ENCODE data around the gene MIXL1. TPM values are rescaled to one million over a fixed set of nuclear protein-coding genes. Genes with fewer than 3 reads are reported as not detected.

Gene MIXL1
- total RNA-seq = not detected

DNA sequence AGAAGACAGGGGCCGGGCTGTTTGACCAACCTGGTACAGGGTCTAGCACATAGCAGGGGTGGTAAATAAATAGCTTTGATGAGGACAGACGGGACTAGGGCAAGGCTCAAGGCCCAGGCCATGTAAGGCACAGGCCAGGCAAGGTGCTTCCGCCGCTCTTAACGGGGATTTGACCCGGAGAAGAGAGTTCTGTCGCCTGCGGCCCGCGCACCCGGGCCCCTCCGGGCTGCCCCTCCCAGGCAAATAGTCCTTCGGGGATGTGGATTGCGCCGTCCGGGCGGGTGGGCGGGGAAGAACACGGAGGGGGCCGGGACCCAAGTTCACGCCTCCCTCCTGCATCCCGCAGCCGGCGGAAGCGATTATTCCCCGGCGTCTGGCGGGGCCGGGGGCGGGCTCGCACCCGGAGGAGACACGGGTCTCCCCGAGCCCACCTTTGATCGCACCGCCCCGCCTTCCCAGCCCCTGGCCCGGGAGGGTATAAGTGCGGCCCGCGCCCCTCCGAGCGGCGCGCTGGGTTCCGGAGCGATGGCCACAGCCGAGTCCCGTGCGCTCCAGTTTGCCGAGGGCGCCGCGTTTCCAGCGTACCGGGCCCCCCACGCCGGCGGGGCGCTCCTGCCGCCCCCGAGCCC, at the start of gene MIXL1:
MIXL1 (plus strand) TSS at position 508 of the 629 bp plus-strand sequence; CDS start at position 526, 18 bp downstream.
- no peak for DNase-seq
- Mint-ChIP-seq H3K4me1 (ENCODE audit: low read depth) (peaks cover 5% of the 10 kb centered on the region), H3K9me3 (no peaks in the 10 kb centered on the region), H3K27me3 (ENCODE audit: low read depth) (peaks cover 20% of the 10 kb centered on the region), H3K36me3 (ENCODE audit: low read depth) (peaks cover 1% of the 10 kb centered on the region), H3K4me3 (peak within 1 kb of the TSS; percentile 68), H3K27ac (no peak within 1 kb of the TSS)
- intact Hi-C loops (cut with micrococcal nuclease) = loop anchor here (10.0 kb wide), 1 partner anchor 112 kb away; no protein-coding TSS in a partner anchor
- CTCF ChIA-PET = interaction anchor here (1.2 to 3.2 kb wide), 4 partner anchors 97 to 154 kb away, joined by 4 to 9 read pairs (median 5); no protein-coding TSS in a partner anchor

- H3K36me3 Mint-ChIP-seq (ENCODE audit: low read depth) = peaks cover 10% of the 10 kb centered on the region
- H3K9me3 Mint-ChIP-seq = no peaks in the 10 kb centered on the region
- no peak overlapping the region for H3K27ac Mint-ChIP-seq
- intact Hi-C loops (cut with micrococcal nuclease) = no loop called here
- H3K4me3 Mint-ChIP-seq = no peak overlapping the region
- CTCF ChIA-PET = interaction anchor here (0.6 to 0.8 kb wide), 3 partner anchors 13 to 68 kb away, joined by 4 read pairs; no protein-coding TSS in a partner anchor
- H3K27me3 Mint-ChIP-seq (ENCODE audit: low read depth) = no peaks in the 10 kb centered on the region
- H3K4me1 Mint-ChIP-seq (ENCODE audit: low read depth) = peaks cover 36% of the 10 kb centered on the region
- DNase-seq = no peak
These were observed 46.6 kb upstream of the MIXL1 start for GRCh38 chr1:226176870-226177269.

DNA sequence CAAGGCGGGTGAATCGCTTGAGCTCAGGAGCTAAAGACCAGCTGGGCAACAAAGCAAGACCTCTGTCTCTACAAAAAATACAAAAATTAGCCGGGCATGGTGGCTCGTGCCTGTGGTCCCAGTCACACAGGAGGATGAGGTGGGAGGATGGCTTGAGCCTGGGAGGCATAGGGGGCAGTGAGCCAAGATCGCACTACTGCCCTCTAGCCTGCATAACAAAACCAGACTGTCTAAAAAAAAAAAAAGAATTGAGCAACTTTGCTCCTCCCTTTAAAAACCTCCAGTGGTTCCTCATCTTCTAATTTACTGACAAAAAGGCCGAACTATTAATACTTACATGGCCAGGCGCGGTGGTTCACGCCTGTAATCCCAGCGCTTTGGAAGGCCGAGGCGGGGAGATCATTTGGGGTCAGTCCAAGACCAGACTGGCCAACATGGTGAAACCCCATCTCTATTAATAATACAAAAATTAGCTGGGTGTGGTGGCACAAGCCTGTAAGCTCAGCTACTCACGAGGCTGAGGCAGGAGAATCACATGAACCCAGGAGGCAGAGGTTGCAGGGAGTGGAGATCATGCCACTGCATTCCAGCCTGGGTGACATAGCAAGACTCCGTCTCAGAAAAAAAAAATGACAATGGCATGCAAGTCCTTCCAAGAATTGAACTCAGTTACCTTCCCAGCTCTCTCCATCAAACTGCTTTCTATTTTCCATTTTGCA, 41.3 kb upstream of the MIXL1 start:
- CTCF ChIA-PET = interaction anchor here (0.7 to 3.6 kb wide), 4 partner anchors 12 to 212 kb away, joined by 3 to 23 read pairs (median 4); no protein-coding TSS in a partner anchor
- Mint-ChIP-seq H3K27me3 (ENCODE audit: low read depth) (no peaks in the 10 kb centered on the region), H3K27ac (no peak overlapping the region), H3K9me3 (no peaks in the 10 kb centered on the region), H3K4me3 (no peak overlapping the region), H3K4me1 (ENCODE audit: low read depth) (peaks cover 52% of the 10 kb centered on the region), H3K36me3 (ENCODE audit: low read depth) (peaks cover 18% of the 10 kb centered on the region)
- intact Hi-C loops (cut with micrococcal nuclease) = no loop called here
- DNase-seq = no peak

- peak overlapping the region; percentile 86 for H3K27ac Mint-ChIP-seq
- no peak for DNase-seq
- no peaks in the 10 kb centered on the region for H3K27me3 Mint-ChIP-seq (ENCODE audit: low read depth)
- no peaks in the 10 kb centered on the region for H3K9me3 Mint-ChIP-seq
- peaks cover 10% of the 10 kb centered on the region for H3K36me3 Mint-ChIP-seq (ENCODE audit: low read depth)
- CTCF ChIA-PET = interaction anchor here (0.6 to 3.0 kb wide), 6 partner anchors 12 to 553 kb away, joined by 3 to 22 read pairs (median 6); no protein-coding TSS in a partner anchor
- H3K4me3 Mint-ChIP-seq = peak overlapping the region; percentile 89
- intact Hi-C loops (cut with micrococcal nuclease) = loop anchor here (1.0 to 5.0 kb wide), 8 partner anchors 60 to 718 kb away; partner anchors contain the start of genes H3-3A, LIN9, PARP1 and PYCR2
- H3K4me1 Mint-ChIP-seq (ENCODE audit: low read depth) = peaks cover 35% of the 10 kb centered on the region
These were observed 38.1 kb upstream of the MIXL1 start for GRCh38 chr1:226185141-226186036.

- intact Hi-C loops (cut with micrococcal nuclease) = loop anchor here (1.0 to 5.0 kb wide), 8 partner anchors 61 to 719 kb away; partner anchors contain the start of genes H3-3A, LIN9, PARP1 and PYCR2
- DNase-seq = peak; percentile 91
- CTCF ChIA-PET = interaction anchor here (0.7 to 3.0 kb wide), 3 partner anchors 11 to 122 kb away, joined by 3 to 22 read pairs (median 3); no protein-coding TSS in a partner anchor
- Mint-ChIP-seq H3K9me3 (no peaks in the 10 kb centered on the region), H3K27ac (peak within 1 kb of the TSS; percentile 87), H3K4me3 (peak within 1 kb of the TSS; percentile 89), H3K36me3 (ENCODE audit: low read depth) (peaks cover 10% of the 10 kb centered on the region), H3K4me1 (ENCODE audit: low read depth) (peaks cover 34% of the 10 kb centered on the region), H3K27me3 (ENCODE audit: low read depth) (no peaks in the 10 kb centered on the region)
These were observed 37.1 kb upstream of the MIXL1 start, which contains the start of gene ACBD3 for GRCh38 chr1:226186124-226187018. ACBD3 (minus strand) TSS chr1:226186741; CDS start chr1:226186675, 66 bp downstream.

- intact Hi-C loops (cut with micrococcal nuclease) = loop anchor here (2.0 to 5.0 kb wide), 4 partner anchors 125 to 410 kb away; partner anchors contain the start of genes H3-3A, PYCR2, SDE2 and SRP9
- Mint-ChIP-seq H3K4me1 (ENCODE audit: low read depth) (peaks cover 29% of the 10 kb centered on the region), H3K27ac (peak overlapping the region; percentile 87), H3K27me3 (ENCODE audit: low read depth) (no peaks in the 10 kb centered on the region), H3K4me3 (peak overlapping the region; percentile 89), H3K36me3 (ENCODE audit: low read depth) (peaks cover 6% of the 10 kb centered on the region), H3K9me3 (no peaks in the 10 kb centered on the region)
- no peak for DNase-seq
- CTCF ChIA-PET = interaction anchor here (0.7 kb wide), 1 partner anchor 122 kb away, joined by 3 read pairs; no protein-coding TSS in a partner anchor
These were observed 36.5 kb upstream of the MIXL1 start for GRCh38 chr1:226187019-226187322.

DNA sequence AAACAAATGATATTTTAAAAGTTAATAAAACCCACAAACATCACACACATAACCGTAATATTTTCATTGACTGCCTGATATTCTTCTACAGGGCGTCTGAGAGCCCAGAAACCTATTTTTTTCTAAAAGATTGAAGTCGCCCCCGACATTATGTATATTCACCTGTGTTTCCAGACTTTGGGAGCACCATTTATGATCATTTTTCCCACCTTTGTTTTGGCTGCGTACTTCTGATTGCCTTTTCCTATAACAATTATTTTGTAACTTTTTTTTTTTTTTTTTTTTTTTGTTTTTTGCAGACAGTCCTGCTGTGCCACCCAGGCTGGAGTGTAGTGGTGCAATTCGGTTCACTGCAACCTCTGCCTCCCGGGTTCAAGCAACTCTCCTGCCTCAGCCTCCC, 36.1 kb upstream of the MIXL1 start:
- Mint-ChIP-seq H3K27me3 (ENCODE audit: low read depth) (no peaks in the 10 kb centered on the region), H3K4me1 (ENCODE audit: low read depth) (peaks cover 26% of the 10 kb centered on the region), H3K4me3 (peak overlapping the region; percentile 89), H3K36me3 (ENCODE audit: low read depth) (peaks cover 4% of the 10 kb centered on the region), H3K27ac (peak overlapping the region; percentile 87), H3K9me3 (no peaks in the 10 kb centered on the region)
- CTCF ChIA-PET = interaction anchor here (0.7 kb wide), 1 partner anchor 123 kb away, joined by 3 read pairs; no protein-coding TSS in a partner anchor
- intact Hi-C loops (cut with micrococcal nuclease) = loop anchor here (2.0 to 5.0 kb wide), 4 partner anchors 125 to 410 kb away; partner anchors contain the start of genes H3-3A, PYCR2, SDE2 and SRP9
- no peak for DNase-seq

DNA sequence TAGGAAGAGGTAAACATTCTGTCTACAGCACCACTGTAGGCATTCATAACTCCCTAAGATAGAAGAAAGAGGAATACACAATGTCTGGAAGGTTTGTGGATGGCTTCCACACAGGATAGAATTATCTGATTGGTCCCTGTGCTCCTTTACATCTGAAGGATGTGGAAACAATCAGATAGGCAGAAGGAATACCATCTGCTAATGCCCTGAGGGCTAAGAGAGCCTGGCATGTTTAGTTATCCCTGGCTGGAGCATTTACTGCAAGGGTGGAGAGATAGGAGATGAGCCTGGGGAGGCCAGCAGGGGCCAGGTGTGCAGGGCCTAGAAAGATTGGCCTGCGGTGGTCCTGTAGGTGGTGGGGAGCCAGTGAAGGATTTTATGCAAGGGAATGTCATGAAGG, 28.3 kb upstream of the MIXL1 start:
- H3K9me3 Mint-ChIP-seq = no peaks in the 10 kb centered on the region
- intact Hi-C loops (cut with micrococcal nuclease) = loop anchor here (10.0 kb wide), 1 partner anchor 230 kb away; no protein-coding TSS in a partner anchor
- no peaks in the 10 kb centered on the region for H3K36me3 Mint-ChIP-seq (ENCODE audit: low read depth)
- peaks cover 4% of the 10 kb centered on the region for H3K27me3 Mint-ChIP-seq (ENCODE audit: low read depth)
- no peaks in the 10 kb centered on the region for H3K4me1 Mint-ChIP-seq (ENCODE audit: low read depth)
- DNase-seq = no peak
- CTCF ChIA-PET = interaction anchor here (1.0 to 10.4 kb wide), 2 partner anchors 47 to 70 kb away, joined by 4 to 211 read pairs; no protein-coding TSS in a partner anchor
- H3K4me3 Mint-ChIP-seq = no peak overlapping the region
- no peak overlapping the region for H3K27ac Mint-ChIP-seq

- DNase-seq = no peak
- Mint-ChIP-seq H3K4me1 (ENCODE audit: low read depth) (no peaks in the 10 kb centered on the region), H3K27me3 (ENCODE audit: low read depth) (peaks cover 6% of the 10 kb centered on the region), H3K4me3 (no peak overlapping the region), H3K27ac (no peak overlapping the region), H3K36me3 (ENCODE audit: low read depth) (no peaks in the 10 kb centered on the region), H3K9me3 (no peaks in the 10 kb centered on the region)
- intact Hi-C loops (cut with micrococcal nuclease) = loop anchor here (10.0 kb wide), 1 partner anchor 235 kb away; no protein-coding TSS in a partner anchor
- CTCF ChIA-PET = interaction anchor here (10.4 kb wide), 1 partner anchor 75 kb away, joined by 211 read pairs; no protein-coding TSS in a partner anchor
These were observed 23.5 kb upstream of the MIXL1 start for GRCh38 chr1:226199971-226200370.

DNA sequence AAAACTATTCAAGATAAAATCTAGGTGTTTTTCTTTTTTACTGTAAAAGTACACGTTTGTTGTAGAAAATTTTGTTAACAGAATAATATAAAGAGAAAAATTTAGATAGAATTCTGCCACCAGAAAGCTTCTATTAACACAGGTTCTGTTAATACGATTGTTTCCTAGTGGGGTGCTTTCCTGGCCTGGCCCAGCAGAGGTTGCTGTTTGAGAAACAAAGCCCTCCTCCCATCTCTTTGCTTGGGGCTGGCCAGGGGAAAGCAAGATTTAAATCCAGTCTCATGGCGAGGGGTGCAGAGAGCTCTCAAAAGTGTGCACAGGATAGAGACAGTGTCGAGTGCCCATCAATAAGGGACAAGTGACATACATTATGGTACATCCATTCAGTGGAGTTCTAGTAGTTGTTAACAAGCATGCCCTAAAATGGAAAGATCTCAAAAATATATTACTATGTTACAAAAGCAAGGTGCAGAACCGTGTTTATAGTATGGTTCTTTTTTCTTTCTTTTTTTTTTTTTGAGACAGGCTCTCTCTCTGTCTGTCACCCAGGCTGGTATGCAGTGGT, 22.4 kb upstream of the MIXL1 start:
- H3K27me3 Mint-ChIP-seq (ENCODE audit: low read depth) = peaks cover 6% of the 10 kb centered on the region
- H3K36me3 Mint-ChIP-seq (ENCODE audit: low read depth) = no peaks in the 10 kb centered on the region
- peak; percentile 16 for DNase-seq
- CTCF ChIA-PET = interaction anchor here (0.8 to 10.4 kb wide), 4 partner anchors 38 to 182 kb away, joined by 3 to 211 read pairs (median 4); no protein-coding TSS in a partner anchor
- H3K9me3 Mint-ChIP-seq = no peaks in the 10 kb centered on the region
- no peak overlapping the region for H3K4me3 Mint-ChIP-seq
- intact Hi-C loops (cut with micrococcal nuclease) = no loop called here
- no peaks in the 10 kb centered on the region for H3K4me1 Mint-ChIP-seq (ENCODE audit: low read depth)
- no peak overlapping the region for H3K27ac Mint-ChIP-seq

Data from activated naive CD4-positive, alpha-beta T cell treated with anti-CD3 and anti-CD28 coated beads for 36 hours (primary cell).